Amygdala (tissue), 56 donors: ENCODE measurements around the gene KDSR.

Experiments used
- DNase-seq, 56 donors: peaks; one replicate each; lab custom pipeline; 2025; lab: John Stamatoyannopoulos, UW

The KDSR gene

GRCh38 chr18:63322908-63323634 is 43.9 kb downstream of the KDSR start:
- peak in 43 of 56 donors; percentile 7 to 77 (median 38) for DNase-seq

- DNase-seq: no peak
Measured at GRCh38 chr18:63322206-63322605, 44.8 kb downstream of the KDSR start.

- DNase-seq: no peak
Measured at GRCh38 chr18:63321291-63321690, 45.7 kb downstream of the KDSR start.

- peak in 3 of 56 donors; percentile 37 to 53 (median 47) for DNase-seq
Measured at GRCh38 chr18:63320975-63321265, 46.1 kb downstream of the KDSR start.

GRCh38 chr18:63320123-63320974 is 46.7 kb downstream of the KDSR start:
- DNase-seq: peak in 53 of 56 donors; percentile 23 to 90 (median 76)

- DNase-seq: peak in 42 of 56 donors; percentile 9 to 78 (median 62)
Measured at GRCh38 chr18:63319383-63320122, 47.5 kb downstream of the KDSR start, which contains the start of gene BCL2. Gene BCL2 (minus strand): TSS chr18:63319769.

GRCh38 chr18:63318889-63319382 is 48.1 kb downstream of the KDSR start:
- no peak for DNase-seq

GRCh38 chr18:63317982-63318888 is 48.8 kb downstream of the KDSR start:
- DNase-seq: peak in 51 of 56 donors; percentile 9 to 77 (median 45)

- DNase-seq: peak in 1 of 56 donors; percentile 42
Measured at GRCh38 chr18:63317556-63317946, 49.5 kb downstream of the KDSR start.

GRCh38 chr18:63316612-63317555 is 50.1 kb downstream of the KDSR start:
- no peak for DNase-seq

GRCh38 chr18:63315876-63316275 is 51.1 kb downstream of the KDSR start:
- DNase-seq: no peak

GRCh38 chr18:63315131-63315662 is 51.8 kb downstream of the KDSR start:
- DNase-seq: peak in 1 of 56 donors; percentile 28

- DNase-seq: no peak
Measured at GRCh38 chr18:63314062-63314790, 52.8 kb downstream of the KDSR start.

GRCh38 chr18:63313396-63313917 is 53.5 kb downstream of the KDSR start:
- DNase-seq: no peak

- no peak for DNase-seq
Measured at GRCh38 chr18:63312737-63313395, 54.1 kb downstream of the KDSR start.

GRCh38 chr18:63312019-63312409 is 55.0 kb downstream of the KDSR start:
- DNase-seq: no peak
